ENCODE data around the gene PFKP.

GRCh38 chr10:3076138-3076537 is 8.8 kb downstream of the PFKP start:
- TF ChIP-seq CTCF (IDR thresholded peaks at IDR 0.05) (no peak), POLR2AphosphoS5 (IDR thresholded peaks at IDR 0.05; ENCODE audit: insufficient read depth in 1 of 2, low read depth in 1 of 2) (no peak), POLR2A (IDR thresholded peaks at IDR 0.05) (no peak)
